H1 (cell line): ENCODE measurements around the gene EPB41L2. TPM values are rescaled to one million over a fixed set of nuclear protein-coding genes. Genes with fewer than 3 reads are reported as not detected.

Experiments
- CTCF ChIA-PET: fragments of 300-600 bp; sonication (Branson Sonifier 250); formaldehyde crosslinking; loops from one replicate; lab custom pipeline; 2021; ENCODE audit not compliant: partially characterized antibody; lab: Charles Lee
- POLR2A ChIA-PET: fragments of 300-600 bp; sonication (Branson Sonifier 250); formaldehyde crosslinking; loops from one replicate; lab custom pipeline; 2021; ENCODE audit warnings: inconsistent platforms; ENCODE audit not compliant: partially characterized antibody; lab: Charles Lee
- DNase-seq, 2 experiments: peaks; one replicate each; pipeline versions ENCODE4 v3.0.0 to v3.0.0-alpha.2; 2010 to 2022; ENCODE audit warnings: low spot score in 2 of 2, low read depth in 1 of 2, mixed read lengths in 1 of 2
- FAIRE-seq: peaks from 2 replicates; lab custom pipeline; 2011; peaks lifted over from hg19 to GRCh38; lab: Jason Lieb, UNC
- H2AFZ ChIP-seq: 2 replicates; pipeline ENCODE4 v1.8.1; 2012; ENCODE audit warnings: low read length, inconsistent platforms
- H2AK5ac ChIP-seq: 2 replicates; pipeline ENCODE4 v1.6.1; 2013; ENCODE audit warnings: low read depth, low read length
- H2BK120ac ChIP-seq: replicated peaks from 2 replicates; pipeline ENCODE3; 2013; ENCODE audit warnings: low read depth, low read length, inconsistent platforms
- H2BK12ac ChIP-seq: 2 replicates; pipeline ENCODE4 v1.6.1; 2013; ENCODE audit warnings: low read depth, low read length
- H2BK15ac ChIP-seq: 2 replicates; pipeline ENCODE4 v1.6.1; 2013; ENCODE audit warnings: low read length
- H2BK20ac ChIP-seq: 2 replicates; pipeline ENCODE4 v1.6.1; 2013; ENCODE audit warnings: low read length
- H2BK5ac ChIP-seq: 2 replicates; pipeline ENCODE4 v1.6.1; 2013; ENCODE audit warnings: low read depth, low read length
- H3K14ac ChIP-seq: 2 replicates; pipeline ENCODE4 v1.6.1; 2013; ENCODE audit warnings: inconsistent platforms; ENCODE audit not compliant: insufficient read length
- H3K18ac ChIP-seq: 2 replicates; pipeline ENCODE4 v1.6.1; 2013; ENCODE audit warnings: low read length; ENCODE audit errors: extremely low read depth
- H3K23ac ChIP-seq: 2 replicates; pipeline ENCODE4 v1.6.1; 2013; ENCODE audit warnings: inconsistent platforms; ENCODE audit not compliant: insufficient read length
- H3K23me2 ChIP-seq: 2 replicates; pipeline ENCODE4 v1.6.1; 2013; ENCODE audit warnings: low read depth, low read length
- H3K27ac ChIP-seq: 2 replicates; pipeline ENCODE4 v1.6.1; 2011; ENCODE audit warnings: low read depth, low read length, inconsistent platforms
- H3K27me3 ChIP-seq, 4 experiments: replicated peaks in 1 of 4; 1 replicate in 1 of 4; 2 replicates in 3 of 4; pipeline versions ENCODE4 v1.6.1 to v1.8.1; 2011 to 2013; ENCODE audit warnings: low read length in 3 of 4, mild to moderate bottlenecking in 3 of 4, inconsistent platforms in 2 of 4, mixed read lengths in 2 of 4, moderate library complexity in 1 of 4; ENCODE audit not compliant: control insufficient read depth in 3 of 4, insufficient read depth in 3 of 4; ENCODE audit errors: extremely low read depth in 1 of 4
- H3K36me3 ChIP-seq, 4 experiments: 2 replicates each; pipeline versions ENCODE4 v1.6.1 to v1.8.1; 2011 to 2013; ENCODE audit warnings: mild to moderate bottlenecking in 4 of 4, low read length in 3 of 4, moderate library complexity in 2 of 4, control low read depth in 1 of 4, inconsistent platforms in 1 of 4; ENCODE audit not compliant: insufficient read depth in 4 of 4, control insufficient read depth in 2 of 4
- H3K4ac ChIP-seq: replicated peaks from 2 replicates; pipeline ENCODE3; 2013; ENCODE audit warnings: low read length, low read depth, mixed read lengths, inconsistent platforms; ENCODE audit not compliant: insufficient read length
- H3K4me1 ChIP-seq, 4 experiments: replicated peaks in 1 of 4; 1 replicate in 1 of 4; 2 replicates in 3 of 4; pipeline versions ENCODE4 v1.6.1 to v1.8.1; 2011 to 2013; ENCODE audit warnings: low read length in 3 of 4, inconsistent platforms in 2 of 4, mixed read lengths in 1 of 4; ENCODE audit not compliant: insufficient read depth in 4 of 4, control insufficient read depth in 3 of 4
- H3K4me2 ChIP-seq, 2 experiments: 2 replicates each; pipeline versions ENCODE4 v1.6.1 to v1.8.1; 2011 to 2013; ENCODE audit warnings: low read depth in 2 of 2, low read length in 2 of 2, control low read depth in 1 of 2, inconsistent platforms in 1 of 2, mild to moderate bottlenecking in 1 of 2; ENCODE audit not compliant: insufficient read depth in 1 of 2
- H3K4me3 ChIP-seq, 4 experiments: fragments of 200-600, 300-600 bp in 1 of 4; sonication (generic), shearing (Covaris generic), sonication (Bioruptor Twin) in 1 of 4; 2 replicates each; pipeline versions ENCODE4 v1.5.1 to v1.8.1; 2011 to 2016; ENCODE audit warnings: low read length in 4 of 4, low read depth in 3 of 4, control low read depth in 2 of 4, inconsistent platforms in 2 of 4, mild to moderate bottlenecking in 2 of 4, mixed read lengths in 1 of 4, moderate library complexity in 1 of 4; ENCODE audit not compliant: insufficient read depth in 2 of 4; ENCODE audit errors: extremely low read depth in 1 of 4
- H3K56ac ChIP-seq: replicated peaks from 2 replicates; pipeline ENCODE3; 2013; ENCODE audit warnings: low read depth, mild to moderate bottlenecking, mixed read lengths, low read length, inconsistent platforms; ENCODE audit not compliant: insufficient read length
- H3K79me1 ChIP-seq: 2 replicates; pipeline ENCODE4 v1.6.1; 2013; ENCODE audit warnings: low read depth, low read length, control low read depth
- H3K79me2 ChIP-seq, 2 experiments: 2 replicates each; pipeline versions ENCODE4 v1.6.1 to v1.8.1; 2012 to 2013; ENCODE audit warnings: low read length in 2 of 2, mild to moderate bottlenecking in 2 of 2, inconsistent platforms in 1 of 2; ENCODE audit not compliant: insufficient read depth in 2 of 2, control insufficient read depth in 1 of 2
- H3K9ac ChIP-seq, 4 experiments: replicated peaks in 1 of 4; 1 replicate in 1 of 4; 2 replicates in 3 of 4; pipeline versions ENCODE4 v1.6.1 to v1.8.1; 2011 to 2013; ENCODE audit warnings: low read depth in 3 of 4, low read length in 3 of 4, control low read depth in 2 of 4, mild to moderate bottlenecking in 2 of 4, moderate library complexity in 2 of 4, inconsistent platforms in 1 of 4; ENCODE audit errors: extremely low read depth in 1 of 4
- H3K9me3 ChIP-seq, 2 experiments: 2 replicates each; pipeline versions ENCODE4 v1.6.1 to v1.8.1; 2012 to 2013; ENCODE audit warnings: mild to moderate bottlenecking in 2 of 2, moderate library complexity in 2 of 2, control low read depth in 1 of 2, inconsistent platforms in 1 of 2, low read depth in 1 of 2, low read length in 1 of 2, mixed read lengths in 1 of 2; ENCODE audit not compliant: insufficient read depth in 2 of 2
- H4K20me1 ChIP-seq, 2 experiments: replicated peaks in 1 of 2; 2 replicates each; pipeline versions ENCODE3 to v1.8.1; 2011 to 2013; ENCODE audit warnings: inconsistent platforms in 2 of 2, low read length in 2 of 2, mild to moderate bottlenecking in 1 of 2; ENCODE audit not compliant: insufficient read depth in 2 of 2, control insufficient read depth in 1 of 2
- H4K5ac ChIP-seq: 2 replicates; pipeline ENCODE4 v1.6.1; 2013; ENCODE audit warnings: low read length, low read depth, mixed read lengths, inconsistent platforms; ENCODE audit not compliant: insufficient read length
- H4K8ac ChIP-seq: 2 replicates; pipeline ENCODE4 v1.8.0; 2013; ENCODE audit warnings: mild to moderate bottlenecking, moderate library complexity, low read length, inconsistent platforms; ENCODE audit not compliant: insufficient read depth; ENCODE audit errors: extremely low read depth
- H4K91ac ChIP-seq: replicated peaks from 2 replicates; pipeline ENCODE3; 2013; ENCODE audit warnings: low read length, mixed read lengths, inconsistent platforms; ENCODE audit not compliant: insufficient read length
- whole genome bisulfite sequencing, 2 experiments: shearing (Covaris generic) in 1 of 2; methylation state at CpG; one replicate each; pipeline versions ENCODE4 v1.1.6 to v1.1.7; 2013 to 2015; ENCODE audit warnings: low lambda C conversion rate in 2 of 2, mixed read lengths in 2 of 2, inconsistent platforms in 1 of 2, low coverage in 1 of 2, missing lambda C conversion rate in 1 of 2; ENCODE audit not compliant: insufficient replicate concordance in 2 of 2, insufficient coverage in 1 of 2, insufficient read length in 1 of 2; ENCODE audit errors: extremely low coverage in 1 of 2, missing lambda C conversion rate in 1 of 2; 5-methylcytosine and 5-hydroxymethylcytosine counted together
- polyA plus RNA-seq, 7 experiments: library from polyadenylated mRNA; depleted of rRNA in 3 of 7; stranded (reverse) in 5 of 7; unstranded in 2 of 7; fragments of >200 nt in 5 of 7; fragments of 200-250 nt in 2 of 7; gene quantifications; 1 replicate in 5 of 7; 2 replicates in 1 of 7; 4 replicates in 1 of 7; pipeline versions ENCODE4 v1.2.1 to v1.2.3, GENCODE V29; 2011 to 2013; ENCODE audit warnings: missing spikeins in 2 of 7, mixed read lengths in 2 of 7
- total RNA-seq: library from RNA; stranded (reverse); fragmentation: NEBNext Ultra II Directional; extraction: Animal tissue kit (Norgen Biotek cat#: 25700); gene quantifications from 2 replicates; pipeline ENCODE4 v1.2.1, GENCODE V29; 2021

The EPB41L2 gene
- total and polyA plus RNA-seq, 2 of the 8 experiments (the other 6 are each of a cell fraction or from before 2014, with no cell fraction given): 22.5 to 123 TPM

- H3K23me2 ChIP-seq: no peaks in the 10 kb centered on the region
- no peak overlapping the region for H4K91ac ChIP-seq
- H3K36me3 ChIP-seq: peaks cover 0 to 2% (median 0%) of the 10 kb centered on the region in 4 experiments; a peak in 2 of 8 replicates
- H2BK15ac ChIP-seq: no peak overlapping the region
- ChIA-PET CTCF (interaction anchor here (0.6 to 3.6 kb wide), 7 partner anchors 13 to 1909 kb away, joined by 3 to 25 read pairs (median 3); partner anchors contain the start of gene MED23), POLR2A (no interaction called here)
- no peak overlapping the region for H3K23ac ChIP-seq
- no peak overlapping the region for H2AK5ac ChIP-seq
- H3K56ac ChIP-seq: no peak overlapping the region
- H2BK5ac ChIP-seq: no peak overlapping the region
- H2AFZ ChIP-seq: no peak overlapping the region
- no peak overlapping the region for H4K5ac ChIP-seq
- no peak overlapping the region for H3K18ac ChIP-seq
- no peaks in the 10 kb centered on the region for H3K9me3 ChIP-seq
- FAIRE-seq (no peak), DNase-seq (no peak)
- H3K4ac ChIP-seq: no peak overlapping the region
- H3K79me2 ChIP-seq: no peaks in the 10 kb centered on the region
- no peak overlapping the region for H3K4me2 ChIP-seq
- 88% methylated on average over 11 of the region's 11 CpGs; no CpG with 5 or more reads in 1 of the 2 experiments for whole genome bisulfite sequencing, 2 experiments
- H3K4me3 ChIP-seq: no peak overlapping the region
- H3K27me3 ChIP-seq: peaks cover 0 to 1% (median 0%) of the 10 kb centered on the region in 4 experiments; a peak in 1 of 7 replicates
- H2BK12ac ChIP-seq: no peak overlapping the region
- no peak overlapping the region for H3K9ac ChIP-seq
- H3K79me1 ChIP-seq: no peaks in the 10 kb centered on the region
- H4K20me1 ChIP-seq: no peaks in the 10 kb centered on the region
- peaks cover 0 to 3% (median 0%) of the 10 kb centered on the region in 4 experiments; a peak in 1 of 7 replicates for H3K4me1 ChIP-seq
- H4K8ac ChIP-seq: no peak overlapping the region
- H2BK120ac ChIP-seq: no peak overlapping the region
- H3K14ac ChIP-seq: no peak overlapping the region
- no peak overlapping the region for H3K27ac ChIP-seq
- H2BK20ac ChIP-seq: no peak overlapping the region
These were observed 203.7 kb downstream of the EPB41L2 start for GRCh38 chr6:130859161-130859867.
